SK-N-SH treated with all-trans-retinoic acid at 6 μM for 48 hours (cell line): ENCODE measurements around the gene UBE2M.

Experiments
- ATAC-seq: fragments of 200-7000 bp; cut with Tn5 transposase; 3 replicates; pipeline ENCODE4 v1.9.1; 2020; ENCODE audit warnings: mild to moderate bottlenecking, moderate library complexity
- ARNTL ChIP-seq: fragments of 450-650 bp; formaldehyde crosslinking; IDR thresholded peaks from 2 replicates; pipeline ENCODE4 v1.5.0; 2020; ENCODE audit warnings: low read depth, mild to moderate bottlenecking, moderate library complexity, borderline replicate concordance
- BACH2 ChIP-seq: fragments of 250-450 bp; sonication (Bioruptor Pico); IDR thresholded peaks from 2 replicates; pipeline ENCODE4 v1.9.0; 2021; ENCODE audit warnings: mild to moderate bottlenecking, borderline replicate concordance
- CREB5 ChIP-seq: fragments of 250-450 bp; sonication (Bioruptor Pico); IDR thresholded peaks from 2 replicates; pipeline ENCODE4 v1.5.1; 2020; ENCODE audit warnings: low read depth, mild to moderate bottlenecking, moderate library complexity
- CSDC2 ChIP-seq: fragments of 250-450 bp; sonication (Bioruptor Pico); IDR thresholded peaks from 2 replicates; pipeline ENCODE4 v1.5.0; 2020; ENCODE audit warnings: mild to moderate bottlenecking, moderate library complexity
- CSRNP3 ChIP-seq: fragments of 250-450 bp; sonication (Bioruptor Pico); IDR thresholded peaks from 2 replicates; pipeline ENCODE4 v1.5.1; 2021; ENCODE audit warnings: mild to moderate bottlenecking, moderate library complexity
- GLIS3 ChIP-seq: fragments of 250-450 bp; sonication (Bioruptor Pico); IDR thresholded peaks from 2 replicates; pipeline ENCODE4 v1.5.0; 2020; ENCODE audit warnings: mild to moderate bottlenecking, moderate library complexity
- PATZ1 ChIP-seq: fragments of 250-450 bp; sonication (Bioruptor Pico); IDR thresholded peaks from 2 replicates; pipeline ENCODE4 v1.8.0; 2020; ENCODE audit warnings: mild to moderate bottlenecking, moderate library complexity, borderline replicate concordance
- POU6F1 ChIP-seq: fragments of 250-450 bp; sonication (Bioruptor Pico); IDR thresholded peaks from 2 replicates; pipeline ENCODE4 v1.8.0; 2021; ENCODE audit warnings: low read depth, mild to moderate bottlenecking, moderate library complexity, borderline replicate concordance
- PPARA ChIP-seq: fragments of 250-450 bp; sonication (Bioruptor Pico); IDR thresholded peaks from 2 replicates; pipeline ENCODE4 v1.5.0; 2020; ENCODE audit warnings: mild to moderate bottlenecking, borderline replicate concordance
- RARB ChIP-seq: fragments of 250-450 bp; sonication (Bioruptor Pico); IDR thresholded peaks from 2 replicates; pipeline ENCODE4 v1.8.0; 2021; ENCODE audit warnings: mild to moderate bottlenecking, moderate library complexity
- SNAI2 ChIP-seq: fragments of 250-450 bp; sonication (Bioruptor Pico); IDR thresholded peaks from 2 replicates; pipeline ENCODE4 v1.5.0; 2020; ENCODE audit warnings: mild to moderate bottlenecking, moderate library complexity
- TCF4 ChIP-seq: fragments of 250-450 bp; sonication (Bioruptor Pico); IDR thresholded peaks from 2 replicates; pipeline ENCODE4 v1.8.0; 2021; ENCODE audit warnings: mild to moderate bottlenecking, moderate library complexity, borderline replicate concordance
- TSHZ2 ChIP-seq: fragments of 250-450 bp; sonication (Bioruptor Pico); IDR thresholded peaks from 2 replicates; pipeline ENCODE4 v1.5.0; 2020; ENCODE audit warnings: mild to moderate bottlenecking, moderate library complexity
- ZFP3 ChIP-seq: fragments of 250-450 bp; sonication (Bioruptor Pico); IDR thresholded peaks from 2 replicates; pipeline ENCODE4 v1.5.0; 2020; ENCODE audit warnings: mild to moderate bottlenecking, moderate library complexity
- ZNF565 ChIP-seq: fragments of 450-650 bp; formaldehyde crosslinking; conservative IDR thresholded peaks from 2 replicates; pipeline ENCODE4 v1.5.0; 2020; ENCODE audit warnings: low read depth, mild to moderate bottlenecking, moderate library complexity
- ZNF70 ChIP-seq: fragments of 450-650 bp; formaldehyde crosslinking; IDR thresholded peaks from 2 replicates; pipeline ENCODE4 v1.5.0; 2020; ENCODE audit warnings: mild to moderate bottlenecking, moderate library complexity
- ZNF8 ChIP-seq: fragments of 450-650 bp; formaldehyde crosslinking; IDR thresholded peaks from 2 replicates; pipeline ENCODE4 v1.5.0; 2020; ENCODE audit warnings: mild to moderate bottlenecking, moderate library complexity

The UBE2M gene

GRCh38 chr19:58548859-58549663 lies 9.3 kb downstream of the UBE2M start (continued):
- TF ChIP-seq CREB5 (CRISPR knock-in tag) (no peak), RARB (CRISPR knock-in tag) (no peak), BACH2 (no peak), CSDC2 (no peak), ZNF565 (CRISPR knock-in tag) (no peak), TSHZ2 (CRISPR knock-in tag) (no peak), TCF4 (CRISPR knock-in tag) (no peak)
- TF ChIP-seq, all 23 proteins: peak for 0

GRCh38 chr19:58547323-58548312 lies 10.8 kb downstream of the UBE2M start:
- no peak for TF ChIP-seq CSRNP3 (CRISPR knock-in tag)
- no peak for TF ChIP-seq CREB5 (CRISPR knock-in tag)
- TF ChIP-seq ZFP3 (CRISPR knock-in tag): no peak
- no peak for TF ChIP-seq ARNTL (CRISPR knock-in tag)
- no peak for TF ChIP-seq GLIS3
- no peak for TF ChIP-seq POU6F1 (CRISPR knock-in tag)
- no peak for TF ChIP-seq ZNF70 (CRISPR knock-in tag)
- ATAC-seq: no peak

- no peak for ATAC-seq
- TF ChIP-seq ZNF8 (CRISPR knock-in tag) (no peak), TCF4 (CRISPR knock-in tag) (no peak), GLIS3 (no peak), PPARA (CRISPR knock-in tag) (no peak), CREB5 (CRISPR knock-in tag) (no peak), ZNF70 (CRISPR knock-in tag) (no peak), SNAI2 (CRISPR knock-in tag) (no peak), PATZ1 (CRISPR knock-in tag) (no peak), TSHZ2 (CRISPR knock-in tag) (no peak)
These were observed 12.3 kb downstream of the UBE2M start for GRCh38 chr19:58546019-58546530.
